Activated CD4-positive, CD25-positive, alpha-beta regulatory T cell treated with anti-CD3 and anti-CD28 coated beads, Interleukin-2, amount 50 U/mL, for 72 hours (primary cell): ENCODE measurements around the gene ORC6.

Experiments used
- DNase-seq: peaks from one replicate; pipeline ENCODE4 v3.0.0; 2021

Gene ORC6

DNA sequence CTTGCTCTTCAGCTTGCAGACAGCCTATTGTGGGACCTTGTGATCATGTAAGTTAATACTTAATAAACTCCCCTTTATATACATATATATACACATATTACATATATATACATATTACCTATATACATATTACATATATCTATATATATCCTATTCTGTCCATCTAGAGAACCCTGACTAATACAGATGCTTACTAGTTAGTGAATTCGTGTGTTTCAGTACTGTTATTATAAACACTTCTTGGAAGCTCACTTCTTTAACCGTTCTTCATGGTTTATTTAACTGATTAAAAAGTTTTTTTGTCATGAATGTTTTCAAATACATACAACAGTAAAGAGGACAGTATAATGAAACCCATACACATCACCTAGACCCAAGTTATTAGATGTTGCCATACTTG is 12.6 kb downstream of the ORC6 start:
- DNase-seq, result no peak

GRCh38 chr16:46706642-46707041 is 17.2 kb downstream of the ORC6 start:
- no peak for DNase-seq

- DNase-seq, result no peak
These were observed 20.1 kb downstream of the ORC6 start for GRCh38 chr16:46709469-46710005.

DNA sequence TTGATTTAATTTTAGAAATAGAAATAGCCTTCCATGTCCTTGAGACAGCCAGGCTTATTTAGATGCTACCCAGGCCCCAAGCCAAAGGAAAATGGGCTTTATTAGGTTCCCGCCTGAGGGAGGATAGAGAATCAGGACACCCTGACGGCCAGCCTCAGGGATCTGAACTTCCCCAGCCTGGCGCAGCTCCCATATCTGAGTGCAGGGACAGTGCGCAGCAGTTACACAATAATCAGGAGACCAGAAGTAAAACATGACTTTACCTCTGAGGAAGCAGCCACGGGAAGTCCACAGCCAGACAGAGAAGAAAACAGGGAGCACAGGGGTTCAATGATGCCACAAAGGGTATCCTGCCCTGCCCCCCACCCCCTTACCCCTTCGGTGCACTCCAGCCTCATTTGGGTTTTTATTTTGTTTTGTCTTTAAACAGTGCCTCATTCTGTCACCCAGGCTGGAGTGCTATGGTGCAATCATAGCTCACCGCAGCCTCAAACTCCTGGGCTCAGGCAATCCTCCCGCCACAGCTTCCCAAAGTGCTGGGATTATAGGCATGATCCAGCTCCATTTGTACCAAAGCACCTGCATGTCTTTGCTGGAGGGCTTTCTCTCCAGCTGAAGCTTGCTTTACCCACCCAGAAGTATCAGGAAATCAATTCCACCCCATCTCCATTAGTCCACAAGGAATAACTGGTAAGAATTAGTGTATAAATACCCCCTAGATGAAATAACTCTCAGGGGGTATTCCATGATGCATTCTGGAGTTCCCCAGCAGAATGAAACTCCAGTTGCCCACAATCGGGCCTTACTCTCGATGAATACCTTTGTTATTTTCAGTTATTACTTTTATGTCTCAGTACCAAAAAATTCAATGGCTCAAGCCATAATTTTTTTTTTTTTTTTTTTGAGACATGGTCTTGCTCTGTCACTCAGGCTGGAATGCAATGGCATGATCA is 21.9 kb downstream of the ORC6 start:
- no peak for DNase-seq

DNA sequence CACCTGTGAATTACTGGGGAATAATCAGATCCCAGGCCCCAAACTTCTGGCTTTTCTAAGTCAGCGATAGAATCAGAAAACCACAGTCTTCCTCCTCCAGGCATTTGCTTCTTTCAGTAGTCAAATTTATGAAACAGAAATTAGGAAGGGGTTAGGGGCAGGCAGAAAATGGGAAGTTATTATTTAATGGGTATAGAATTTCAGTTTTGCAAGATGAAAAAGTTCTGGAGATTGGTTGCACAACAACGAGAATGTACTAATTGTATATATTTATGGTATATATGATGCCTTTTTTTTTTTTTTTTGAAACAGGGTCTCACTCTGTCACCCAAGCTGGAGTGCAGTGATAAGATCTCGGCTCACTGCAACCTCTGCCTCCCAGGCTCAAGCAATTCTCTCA is 23.5 kb downstream of the ORC6 start:
- DNase-seq, result no peak

GRCh38 chr16:46713634-46714033 is 24.2 kb downstream of the ORC6 start:
- DNase-seq, result no peak

DNA sequence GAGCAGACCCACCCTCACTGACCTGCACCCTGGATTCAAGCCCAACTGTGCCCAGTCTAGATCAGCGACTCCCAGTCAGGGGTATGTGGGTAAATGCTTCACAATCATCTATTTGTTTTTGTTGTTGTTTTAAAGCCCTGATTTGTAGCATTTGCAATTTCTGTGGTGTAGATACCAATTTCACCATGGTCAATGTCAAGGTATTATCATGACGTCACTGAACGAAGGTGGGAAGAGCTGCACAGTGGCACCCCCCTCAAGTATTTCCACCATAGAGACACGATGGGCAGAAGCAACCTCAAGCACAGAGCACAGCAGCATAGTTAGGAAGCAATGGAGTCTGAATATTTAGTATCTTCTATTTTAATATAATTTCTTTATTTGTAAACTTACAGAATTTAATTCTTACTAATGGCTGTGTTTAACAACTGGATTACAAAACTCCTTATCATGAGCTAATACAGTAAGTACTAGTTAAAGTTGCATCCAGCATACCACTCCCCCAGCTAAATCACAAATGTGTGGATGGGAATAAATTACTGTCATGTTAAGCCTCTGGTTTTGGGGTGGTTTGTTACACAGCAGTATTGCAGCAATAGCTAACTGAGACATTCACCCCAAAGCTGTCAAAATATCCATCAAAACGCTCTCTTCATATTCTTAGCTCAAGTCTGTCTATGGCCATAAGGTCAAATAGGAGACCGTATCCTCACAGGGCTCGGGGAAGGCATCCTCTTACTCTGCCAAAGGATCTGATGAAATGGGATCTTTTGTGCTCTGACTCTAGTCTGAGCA is 25.5 kb downstream of the ORC6 start:
- DNase-seq, result no peak

GRCh38 chr16:46715769-46716305 is 26.4 kb downstream of the ORC6 start:
- no peak for DNase-seq

GRCh38 chr16:46717692-46718091 is 28.2 kb downstream of the ORC6 start:
- DNase-seq, result no peak

DNA sequence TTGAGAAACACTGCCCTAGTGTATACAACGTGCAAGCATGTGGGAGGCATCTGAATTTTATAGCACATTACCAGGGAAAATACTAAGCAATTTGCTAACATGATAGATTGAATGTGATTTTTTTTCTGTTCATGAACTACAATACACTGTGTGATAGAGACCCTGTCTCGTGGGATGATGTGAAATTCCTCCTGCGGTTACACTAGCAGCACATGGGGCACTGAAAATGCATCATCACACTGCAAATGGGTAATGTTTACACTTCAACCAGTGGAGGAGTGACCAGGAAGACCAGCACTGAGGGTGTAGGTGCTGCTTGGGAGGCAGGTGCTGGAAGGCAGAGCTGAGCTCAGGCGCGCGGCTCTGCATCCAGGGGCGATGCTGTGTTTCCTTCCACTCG is 28.8 kb downstream of the ORC6 start:
- no peak for DNase-seq

- DNase-seq, result no peak
These were observed 30.1 kb downstream of the ORC6 start for GRCh38 chr16:46719528-46719927.

DNA sequence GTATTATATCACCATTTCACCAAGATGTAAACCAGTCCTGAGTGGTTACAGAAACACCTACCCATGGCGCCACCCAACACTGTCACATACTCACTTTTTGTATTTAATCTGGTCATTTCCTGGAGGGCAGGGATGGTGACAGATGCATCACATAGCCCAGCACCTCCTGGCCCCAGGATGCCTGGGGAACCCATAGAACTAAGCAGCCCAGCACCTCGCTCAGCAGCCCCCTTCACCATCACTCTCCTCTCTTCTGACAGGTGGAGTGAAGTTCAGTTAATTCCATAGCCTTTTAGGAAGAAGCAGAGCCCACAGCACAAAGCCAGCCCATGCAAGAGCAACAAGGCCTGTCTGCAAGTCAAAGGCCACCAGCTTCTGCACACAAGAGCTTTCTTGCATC is 31.2 kb downstream of the ORC6 start:
- DNase-seq, result no peak

DNA sequence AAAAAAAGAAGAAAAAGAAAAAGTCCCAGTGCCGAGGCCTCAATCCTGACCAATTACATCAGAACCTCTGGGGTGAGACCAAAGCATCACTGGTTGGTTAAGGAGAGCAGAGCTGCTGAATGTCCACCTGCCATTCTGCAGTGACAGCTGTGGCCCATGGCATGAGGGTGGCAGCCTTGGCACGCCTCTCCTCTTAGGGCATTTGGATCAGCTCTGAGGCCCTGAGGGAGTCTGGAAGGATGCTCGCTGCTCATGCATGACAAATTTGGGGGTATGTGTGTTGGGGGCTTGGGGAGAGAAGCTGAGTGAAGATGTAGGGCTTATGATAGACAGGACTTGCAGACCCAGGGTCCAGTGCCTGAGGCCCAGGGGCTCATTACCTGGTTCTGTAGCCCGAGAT is 32.4 kb downstream of the ORC6 start:
- DNase-seq, result no peak

- DNase-seq, result no peak
These were observed 37.7 kb downstream of the ORC6 start for GRCh38 chr16:46727184-46727583.

- DNase-seq, result no peak
These were observed 38.2 kb downstream of the ORC6 start for GRCh38 chr16:46727630-46728029.

DNA sequence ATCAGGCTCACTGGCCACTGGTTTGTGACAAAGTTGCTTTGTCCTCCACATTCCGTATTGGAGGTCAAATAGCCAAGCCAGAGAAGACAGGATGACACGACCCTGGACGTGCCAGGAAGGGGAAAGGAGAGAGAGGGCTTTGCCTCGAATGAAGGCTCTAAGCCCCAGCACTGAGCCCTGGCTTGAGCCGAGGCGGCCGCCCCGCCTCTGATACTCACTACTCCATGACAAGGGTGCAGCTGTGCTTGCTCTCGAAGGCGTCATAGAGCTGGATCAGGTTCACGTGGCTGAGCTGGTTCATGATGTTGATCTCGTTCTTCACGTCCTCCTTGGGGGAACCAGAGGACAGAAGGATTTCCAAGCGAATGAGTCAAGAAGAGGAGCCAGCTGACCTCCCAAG is 39.3 kb downstream of the ORC6 start:
- DNase-seq, result no peak

DNA sequence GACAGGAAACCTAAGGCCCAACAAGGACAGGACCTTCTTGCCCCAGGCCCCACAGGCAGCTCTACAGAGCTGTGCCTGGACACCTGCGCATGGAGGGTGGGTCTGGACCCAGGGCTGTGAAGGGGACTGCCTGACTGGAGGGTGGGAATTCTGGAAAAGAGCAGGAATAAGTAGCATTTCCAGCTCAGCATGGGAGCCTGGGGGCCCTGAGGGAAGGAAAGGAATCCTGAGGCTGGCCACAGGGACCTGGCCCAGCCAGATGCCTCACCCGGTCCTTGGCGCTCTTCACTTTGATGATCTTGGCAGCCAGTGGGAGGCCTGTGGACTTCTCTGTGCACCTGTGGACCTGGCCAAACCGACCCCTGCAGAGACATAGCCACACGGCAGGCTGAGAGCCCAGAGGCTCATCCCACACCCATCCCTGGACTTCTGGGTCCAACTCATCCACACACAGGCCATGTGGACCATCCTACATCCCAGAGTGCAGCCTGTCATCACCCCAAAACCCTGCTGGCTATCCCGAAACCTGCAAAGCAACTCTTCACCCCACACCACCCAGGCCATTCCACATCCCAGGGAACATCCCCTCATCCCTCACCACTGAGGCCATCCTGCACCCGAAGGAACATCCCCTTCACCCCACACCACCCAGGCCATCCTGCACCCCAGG is 40.0 kb downstream of the ORC6 start:
- DNase-seq, result no peak

- DNase-seq, result no peak
These were observed 40.7 kb downstream of the ORC6 start for GRCh38 chr16:46730126-46730525.

DNA sequence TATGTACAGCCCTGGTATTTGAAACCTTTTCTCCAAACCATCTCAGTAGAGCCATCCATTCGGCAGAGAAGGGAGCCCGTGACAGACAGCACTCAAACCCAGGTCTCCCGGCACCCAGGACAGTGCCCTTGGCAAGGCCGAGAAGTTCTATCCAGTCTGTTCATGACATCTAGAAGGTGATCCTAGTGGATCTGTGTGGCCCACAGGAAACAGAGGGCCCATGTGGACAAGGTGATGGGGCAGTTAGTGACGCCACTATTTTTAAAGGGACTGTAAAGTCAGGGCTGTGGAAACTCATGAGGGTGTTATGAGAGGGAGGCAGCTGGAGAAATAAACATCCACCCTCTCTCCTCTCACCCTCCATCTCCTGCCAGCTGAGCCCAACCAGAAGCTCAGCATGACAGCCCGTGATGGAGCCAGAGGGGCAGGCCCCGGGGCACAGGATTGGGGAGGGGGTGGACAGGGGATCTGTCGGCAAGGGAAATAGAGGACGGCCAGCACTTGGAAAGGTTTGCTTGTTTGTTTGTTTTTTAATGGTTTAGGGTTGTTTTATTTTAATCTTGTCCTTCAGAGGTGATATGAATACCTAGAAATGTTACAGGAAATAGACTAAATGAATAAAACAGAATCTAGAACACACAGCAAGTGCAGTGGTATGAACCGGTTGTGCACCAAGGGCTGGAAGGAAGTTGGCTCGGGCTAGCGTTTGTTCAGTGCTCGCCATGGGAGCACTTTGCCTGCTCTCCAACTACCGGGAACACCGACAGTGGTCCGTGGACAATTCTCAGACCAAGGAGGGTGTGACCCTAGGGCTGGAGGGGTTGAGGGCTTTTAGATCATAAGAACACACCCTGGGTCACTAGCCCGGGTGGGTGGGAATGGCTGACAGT is 41.6 kb downstream of the ORC6 start:
- no peak for DNase-seq

DNA sequence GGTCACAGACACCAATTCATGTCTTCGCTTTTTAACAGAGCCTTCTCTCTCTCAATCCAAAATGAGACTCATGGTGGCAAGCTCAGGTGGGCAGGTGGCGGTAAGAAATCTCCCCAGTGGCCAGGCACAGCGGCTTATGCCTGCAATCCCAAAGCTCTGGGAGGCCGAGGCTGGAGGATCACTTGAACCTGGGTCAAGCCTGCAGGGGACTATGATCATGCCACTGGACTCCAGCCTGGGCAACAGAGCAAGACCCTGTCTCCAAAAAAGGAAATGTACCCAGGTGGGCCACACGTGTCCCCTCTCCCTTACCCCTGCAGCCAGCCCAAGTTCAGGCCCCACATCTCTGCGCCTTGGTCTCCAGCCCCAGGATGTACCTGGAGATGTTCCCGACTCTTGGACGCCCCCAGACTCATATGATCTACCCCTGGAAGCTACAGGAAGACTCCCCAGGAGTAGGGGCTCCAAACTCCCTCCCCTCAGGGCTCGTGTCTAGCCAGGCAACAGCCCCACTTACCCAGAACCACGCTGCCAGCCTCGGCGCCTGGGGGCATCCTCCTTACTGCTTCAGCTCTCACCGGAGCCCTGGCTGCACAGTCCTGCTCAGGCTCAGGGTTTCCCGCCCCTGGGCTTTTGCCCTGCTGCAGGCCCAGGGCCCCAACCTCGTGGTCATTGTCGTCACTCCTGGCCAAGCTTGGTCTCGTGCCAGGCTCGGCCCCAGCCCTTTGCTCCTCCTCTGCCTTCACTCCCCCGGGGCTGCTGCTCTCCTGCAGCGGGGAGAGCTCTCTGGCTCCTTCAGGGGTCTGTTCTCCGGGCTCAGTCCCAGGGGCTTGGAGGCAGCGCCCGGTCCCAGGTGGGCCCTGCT is 42.5 kb downstream of the ORC6 start:
- DNase-seq, result no peak

DNA sequence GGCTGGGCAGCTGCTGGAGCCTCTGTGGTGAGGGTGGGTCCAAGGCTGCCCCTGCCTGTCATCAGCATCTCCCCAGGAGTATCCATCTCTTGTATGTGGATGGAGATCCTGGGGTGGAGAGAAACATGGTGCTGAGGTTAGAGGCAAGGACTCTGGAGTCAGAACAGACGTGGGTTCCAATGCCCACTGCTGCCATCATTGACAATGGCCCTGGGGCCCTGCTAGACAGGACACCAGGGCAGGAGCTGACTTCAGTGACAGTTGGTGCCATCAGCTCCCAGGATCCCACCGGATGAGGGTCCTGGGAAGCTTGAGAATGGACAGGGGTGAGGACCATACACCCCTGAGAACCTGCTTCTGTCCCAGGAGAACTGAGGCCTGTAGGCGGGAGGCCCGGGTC is 43.1 kb downstream of the ORC6 start:
- no peak for DNase-seq
